Stimulated activated CD8-positive, alpha-beta memory T cell treated with anti-CD3 and anti-CD28 coated beads, Interleukin-7, amount 100 ng/mL, for 1 hour (primary cell): Measurements from ENCODE around the gene HSD11B2.
"Not testable (repeated sequence)": the region's sequence is repeated elsewhere in the genome, so short reads cannot be mapped to it uniquely, and the experiment has no call there.

Source experiments
- DNase-seq, 2 donors: peaks; one replicate each; pipeline ENCODE4 v3.0.0-alpha.2; 2020; ENCODE audit warnings: low read depth in 2 of 2

HSD11B2 gene

GRCh38 chr16:67415421-67415820 lies 15.5 kb upstream of the HSD11B2 start:
- DNase-seq, result not testable (repeated sequence)

GRCh38 chr16:67415872-67416793 lies 14.8 kb upstream of the HSD11B2 start, which contains the start of gene ZDHHC1:
Gene ZDHHC1 (minus strand): TSS chr16:67416477. CDS start chr16:67407775, 8,702 bp downstream.
- no peak for DNase-seq

GRCh38 chr16:67417333-67418061 lies 13.4 kb upstream of the HSD11B2 start:
- no peak for DNase-seq

- no peak for DNase-seq
These were observed 11.4 kb upstream of the HSD11B2 start for GRCh38 chr16:67419502-67419901.

GRCh38 chr16:67419931-67420330 lies 11.0 kb upstream of the HSD11B2 start:
- DNase-seq, result no peak

GRCh38 chr16:67421030-67421429 lies 9.9 kb upstream of the HSD11B2 start:
- DNase-seq, result no peak

GRCh38 chr16:67423015-67423414 lies 7.9 kb upstream of the HSD11B2 start:
- DNase-seq, result no peak

- DNase-seq, result no peak
These were observed 7.2 kb upstream of the HSD11B2 start for GRCh38 chr16:67423611-67424260.

GRCh38 chr16:67424261-67424615 lies 6.7 kb upstream of the HSD11B2 start:
- no peak for DNase-seq

- DNase-seq, result no peak
These were observed 5.9 kb upstream of the HSD11B2 start for GRCh38 chr16:67425061-67425460.

GRCh38 chr16:67425580-67425979 lies 5.3 kb upstream of the HSD11B2 start:
- no peak for DNase-seq

GRCh38 chr16:67426022-67426421 lies 4.9 kb upstream of the HSD11B2 start:
- no peak for DNase-seq

- DNase-seq, result no peak
These were observed 4.0 kb upstream of the HSD11B2 start for GRCh38 chr16:67426950-67427349.

- no peak for DNase-seq
These were observed 2.7 kb upstream of the HSD11B2 start for GRCh38 chr16:67428146-67428731.

- no peak for DNase-seq
These were observed 1.7 kb upstream of the HSD11B2 start for GRCh38 chr16:67429053-67429798.

- no peak for DNase-seq
These were observed 970 bp upstream of the HSD11B2 start for GRCh38 chr16:67429799-67430503.

- no peak for DNase-seq
These were observed 381 bp upstream of the HSD11B2 start for GRCh38 chr16:67430504-67430976.

GRCh38 chr16:67431775-67432505 lies 1.0 kb downstream of the HSD11B2 start:
- no peak for DNase-seq

GRCh38 chr16:67432506-67432890 lies 1.6 kb downstream of the HSD11B2 start:
- DNase-seq, result no peak
